Measurements from ENCODE around the gene NINJ2. TPM values are rescaled to one million over a fixed set of nuclear protein-coding genes. Genes with fewer than 3 reads are reported as not detected.

NINJ2 gene
- total RNA-seq, 2 experiments from 2014 or later = 1.1 to 3.4 TPM

- no peaks in the 10 kb centered on the region for H3K9me3 Mint-ChIP-seq
- peaks cover 22% of the 10 kb centered on the region for H3K36me3 Mint-ChIP-seq (ENCODE audit: low read depth)
- ChIA-PET CTCF (no interaction called here), POLR2A (no interaction called here)
- intact Hi-C loops (cut with DNase I, micrococcal nuclease) = no loop called here
- Histone ChIP-seq H3K27ac (ENCODE audit: low read depth in 1 of 2, low read length in 2 of 2) (no peak overlapping the region), H3K36me3 (ENCODE audit: insufficient read depth, low read length) (peaks cover 13% of the 10 kb centered on the region), H3K9me3 (ENCODE audit: control insufficient read depth in 1 of 2, insufficient read depth in 1 of 2, low read length in 2 of 2) (no peaks in the 10 kb centered on the region), H3K27me3 (ENCODE audit: control insufficient read depth in 1 of 2, insufficient read depth in 2 of 2, low read length in 2 of 2) (no peaks in the 10 kb centered on the region), H3K4me3 (ENCODE audit: low read length) (no peak overlapping the region), H3K4me1 (ENCODE audit: insufficient read depth, low read length) (peaks cover 86% of the 10 kb centered on the region)
- no peak for TF ChIP-seq CTCF (IDR thresholded peaks at IDR 0.05)
- H3K4me1 Mint-ChIP-seq (ENCODE audit: low read depth) = peaks cover 75% of the 10 kb centered on the region
- ATAC-seq (ENCODE audit: poor library complexity) (no peak), DNase-seq (no peak)
- no peaks in the 10 kb centered on the region for H3K27me3 Mint-ChIP-seq
- H3K4me3 Mint-ChIP-seq = no peak overlapping the region
- peak overlapping the region; percentile 97 for H3K27ac Mint-ChIP-seq
Observed at GRCh38 chr12:559208-559905, 103.9 kb downstream of the NINJ2 start.

GRCh38 chr12:558580-558979 lies 104.7 kb downstream of the NINJ2 start:
- Mint-ChIP-seq H3K4me1 (ENCODE audit: low read depth) (peaks cover 75% of the 10 kb centered on the region), H3K36me3 (ENCODE audit: low read depth) (peaks cover 22% of the 10 kb centered on the region), H3K27me3 (no peaks in the 10 kb centered on the region), H3K9me3 (no peaks in the 10 kb centered on the region), H3K27ac (no peak overlapping the region), H3K4me3 (no peak overlapping the region)
- no peak overlapping the region for H3K27ac ChIP-seq (ENCODE audit: low read depth in 1 of 2, low read length in 2 of 2)
- peaks cover 86% of the 10 kb centered on the region for H3K4me1 ChIP-seq (ENCODE audit: insufficient read depth, low read length)
- TF ChIP-seq CTCF (IDR thresholded peaks at IDR 0.05) = no peak
- no peaks in the 10 kb centered on the region for H3K27me3 ChIP-seq (ENCODE audit: control insufficient read depth in 1 of 2, insufficient read depth in 2 of 2, low read length in 2 of 2)
- H3K36me3 ChIP-seq (ENCODE audit: insufficient read depth, low read length) = peaks cover 13% of the 10 kb centered on the region
- intact Hi-C loops (cut with DNase I, micrococcal nuclease) = no loop called here
- CTCF ChIA-PET = no interaction called here
- H3K4me3 ChIP-seq (ENCODE audit: low read length) = no peak overlapping the region
- POLR2A ChIA-PET = no interaction called here
- no peaks in the 10 kb centered on the region for H3K9me3 ChIP-seq (ENCODE audit: control insufficient read depth in 1 of 2, insufficient read depth in 1 of 2, low read length in 2 of 2)
- no peak for ATAC-seq (ENCODE audit: poor library complexity)
- no peak for DNase-seq

- POLR2A ChIA-PET = no interaction called here
- Mint-ChIP-seq H3K36me3 (ENCODE audit: low read depth) (peaks cover 22% of the 10 kb centered on the region), H3K27me3 (no peaks in the 10 kb centered on the region), H3K4me3 (no peak overlapping the region), H3K27ac (peak overlapping the region; percentile 18), H3K4me1 (ENCODE audit: low read depth) (peaks cover 77% of the 10 kb centered on the region), H3K9me3 (no peaks in the 10 kb centered on the region)
- no peaks in the 10 kb centered on the region for H3K9me3 ChIP-seq (ENCODE audit: control insufficient read depth in 1 of 2, insufficient read depth in 1 of 2, low read length in 2 of 2)
- H3K4me1 ChIP-seq (ENCODE audit: insufficient read depth, low read length) = peaks cover 86% of the 10 kb centered on the region
- H3K4me3 ChIP-seq (ENCODE audit: low read length) = no peak overlapping the region
- no peak for DNase-seq
- ATAC-seq (ENCODE audit: poor library complexity) = no peak
- CTCF ChIA-PET = no interaction called here
- H3K27me3 ChIP-seq (ENCODE audit: control insufficient read depth in 1 of 2, insufficient read depth in 2 of 2, low read length in 2 of 2) = no peaks in the 10 kb centered on the region
- peaks cover 13% of the 10 kb centered on the region for H3K36me3 ChIP-seq (ENCODE audit: insufficient read depth, low read length)
- H3K27ac ChIP-seq (ENCODE audit: low read depth in 1 of 2, low read length in 2 of 2) = no peak overlapping the region
- intact Hi-C loops (cut with DNase I, micrococcal nuclease) = no loop called here
- TF ChIP-seq CTCF (IDR thresholded peaks at IDR 0.05) = no peak
Observed at GRCh38 chr12:556498-556897, 106.7 kb downstream of the NINJ2 start.

Measured in CD4-positive, alpha-beta T cell (primary cell).